Fibroblast of lung (primary cell): ENCODE results near the gene JAG1. TPM values are rescaled to one million over a fixed set of nuclear protein-coding genes. Genes with fewer than 3 reads are reported as not detected.

Source experiments
- DNase-seq, 2 donors: peaks; one replicate each; pipeline versions ENCODE4 v3.0.0 to v3.0.0-alpha.2; 2010; ENCODE audit warnings: low read depth in 2 of 2
- H2AFZ ChIP-seq: 2 replicates; pipeline ENCODE4 v1.5.1; 2012; ENCODE audit warnings: low read length, control low read depth, inconsistent platforms
- H3K27ac ChIP-seq: 2 replicates; pipeline ENCODE4 v1.5.1; 2011; ENCODE audit warnings: low read length, control low read depth; ENCODE audit not compliant: insufficient read depth
- H3K27me3 ChIP-seq: 2 replicates; pipeline ENCODE4 v1.5.1; 2011; ENCODE audit warnings: mild to moderate bottlenecking, low read length; ENCODE audit not compliant: control insufficient read depth, insufficient read depth
- H3K36me3 ChIP-seq: 2 replicates; pipeline ENCODE4 v1.5.1; 2011; ENCODE audit warnings: low read length; ENCODE audit not compliant: control insufficient read depth, insufficient read depth
- H3K4me1 ChIP-seq: 2 replicates; pipeline ENCODE4 v1.5.1; 2011; ENCODE audit warnings: low read length; ENCODE audit not compliant: control insufficient read depth, insufficient read depth; ENCODE audit errors: extremely low read depth
- H3K4me2 ChIP-seq: 2 replicates; pipeline ENCODE4 v1.5.1; 2011; ENCODE audit warnings: low read length, control low read depth; ENCODE audit not compliant: insufficient read depth; ENCODE audit errors: extremely low read depth
- H3K4me3 ChIP-seq, 4 experiments: fragments of 200-600 bp in 1 of 4; sonication (generic) in 1 of 4; replicated peaks in 1 of 4; 2 replicates each; pipeline ENCODE4 v1.5.1; 2011 to 2016; ENCODE audit warnings: low read length in 4 of 4, low read depth in 3 of 4, mild to moderate bottlenecking in 3 of 4, control low read depth in 2 of 4, inconsistent platforms in 1 of 4, mixed read lengths in 1 of 4; ENCODE audit not compliant: insufficient read depth in 1 of 4; ENCODE audit errors: control extremely low read depth in 1 of 4
- H3K79me2 ChIP-seq: 2 replicates; pipeline ENCODE4 v1.5.1; 2012; ENCODE audit warnings: mild to moderate bottlenecking, low read length, inconsistent platforms; ENCODE audit not compliant: control insufficient read depth, insufficient read depth
- H3K9ac ChIP-seq: 2 replicates; pipeline ENCODE4 v1.5.1; 2011; ENCODE audit warnings: mild to moderate bottlenecking, low read length, control low read depth; ENCODE audit not compliant: insufficient read depth
- H3K9me3 ChIP-seq: 2 replicates; pipeline ENCODE4 v1.5.1; 2012; ENCODE audit warnings: low read depth, low read length; ENCODE audit not compliant: control insufficient read depth, insufficient read depth
- H4K20me1 ChIP-seq: 2 replicates; pipeline ENCODE4 v1.5.1; 2011; ENCODE audit warnings: low read length; ENCODE audit not compliant: control insufficient read depth, insufficient read depth; ENCODE audit errors: extremely low read depth
- CTCF ChIP-seq, 2 donors: IDR thresholded peaks in 1 of 2; conservative IDR thresholded peaks in 1 of 2; 1 replicate in 1 of 2; 2 replicates in 1 of 2; pipeline ENCODE4 v1.5.1; 2011 to 2012; ENCODE audit warnings: low read length in 2 of 2, control low read depth in 1 of 2, inconsistent platforms in 1 of 2, low read depth in 1 of 2, mild to moderate bottlenecking in 1 of 2
- EZH2 ChIP-seq: IDR thresholded peaks from 2 replicates; pipeline ENCODE4 v1.5.1; 2012; ENCODE audit warnings: low read length, control low read depth, mild to moderate bottlenecking; ENCODE audit errors: missing control alignments
- polyA plus RNA-seq, 2 donors: library from polyadenylated mRNA; depleted of rRNA in 1 of 2; stranded (reverse) in 1 of 2; unstranded in 1 of 2; fragments of >200 nt; gene quantifications; 2 replicates each; pipeline ENCODE4 v1.2.1, GENCODE V29; 2011 to 2012; ENCODE audit warnings: missing spikeins in 1 of 2
- total RNA-seq: library from RNA; depleted of rRNA; stranded (reverse); fragments of >200 nt; gene quantifications from 2 replicates; pipeline ENCODE4 v1.2.1, GENCODE V29; 2014

JAG1 gene
- total and polyA plus RNA-seq, 2 donors (not counting 1 experiment from before 2014, with no cell fraction given) = 16.3 to 57.3 TPM

- DNase-seq = peak in 1 of 2 donors; percentile 32
- TF ChIP-seq CTCF (conservative IDR thresholded peaks at IDR 0.05 in 1 of 2, IDR thresholded peaks at IDR 0.05 in 1 of 2; ENCODE audit: low read depth in 1 of 2, low read length in 2 of 2) (no peak), EZH2 (no peak)
- no peak overlapping the region for H2AFZ ChIP-seq
Observed at GRCh38 chr20:10710991-10711775, 37.4 kb upstream of the JAG1 start.

GRCh38 chr20:10709916-10710315 is 36.1 kb upstream of the JAG1 start:
- H2AFZ ChIP-seq = no peak overlapping the region
- no peak overlapping the region for H3K27ac ChIP-seq
- no peaks in the 10 kb centered on the region for H3K27me3 ChIP-seq
- H4K20me1 ChIP-seq = no peaks in the 10 kb centered on the region
- no peaks in the 10 kb centered on the region for H3K4me1 ChIP-seq
- no peak overlapping the region for H3K4me3 ChIP-seq
- H3K9ac ChIP-seq = no peak overlapping the region
- H3K36me3 ChIP-seq = no peaks in the 10 kb centered on the region
- no peak overlapping the region for H3K4me2 ChIP-seq
- DNase-seq = no peak
- no peak for TF ChIP-seq EZH2
- TF ChIP-seq CTCF (conservative IDR thresholded peaks at IDR 0.05 in 1 of 2, IDR thresholded peaks at IDR 0.05 in 1 of 2; ENCODE audit: low read depth in 1 of 2, low read length in 2 of 2) = no peak
- no peaks in the 10 kb centered on the region for H3K9me3 ChIP-seq
- no peaks in the 10 kb centered on the region for H3K79me2 ChIP-seq

More at GRCh38 chr20:10710991-10711775, 37.4 kb upstream of the JAG1 start:
- H3K9me3 ChIP-seq = no peaks in the 10 kb centered on the region
- H3K27me3 ChIP-seq = no peaks in the 10 kb centered on the region
- H3K79me2 ChIP-seq = no peaks in the 10 kb centered on the region
- H3K36me3 ChIP-seq = no peaks in the 10 kb centered on the region
- no peak overlapping the region for H3K27ac ChIP-seq
- no peak overlapping the region for H3K4me3 ChIP-seq
- no peaks in the 10 kb centered on the region for H3K4me1 ChIP-seq
- no peaks in the 10 kb centered on the region for H4K20me1 ChIP-seq
- H3K9ac ChIP-seq = no peak overlapping the region
- no peak overlapping the region for H3K4me2 ChIP-seq

GRCh38 chr20:10708351-10709185 is 34.8 kb upstream of the JAG1 start:
- Histone ChIP-seq H3K27me3 (no peaks in the 10 kb centered on the region), H3K4me2 (no peak overlapping the region), H4K20me1 (no peaks in the 10 kb centered on the region), H3K27ac (no peak overlapping the region), H3K4me3 (no peak overlapping the region), H2AFZ (no peak overlapping the region), H3K79me2 (no peaks in the 10 kb centered on the region), H3K4me1 (no peaks in the 10 kb centered on the region), H3K9ac (no peak overlapping the region), H3K36me3 (no peaks in the 10 kb centered on the region), H3K9me3 (no peaks in the 10 kb centered on the region)
- peak; percentile 90 for DNase-seq
- no peak for TF ChIP-seq EZH2
- no peak for TF ChIP-seq CTCF (conservative IDR thresholded peaks at IDR 0.05 in 1 of 2, IDR thresholded peaks at IDR 0.05 in 1 of 2; ENCODE audit: low read depth in 1 of 2, low read length in 2 of 2)
